GM21515 (cell line): Measurements from ENCODE around the gene PIMREG.
"Not testable (repeated sequence)": the region's sequence is repeated elsewhere in the genome, so short reads cannot be mapped to it uniquely, and the experiment has no call there.

Experiments used
- ATAC-seq: cut with Tn5 transposase; IDR thresholded peaks from one replicate; pipeline ENCODE4 v1.9.1; 2021; ENCODE audit not compliant: unreplicated experiment

The PIMREG gene

DNA sequence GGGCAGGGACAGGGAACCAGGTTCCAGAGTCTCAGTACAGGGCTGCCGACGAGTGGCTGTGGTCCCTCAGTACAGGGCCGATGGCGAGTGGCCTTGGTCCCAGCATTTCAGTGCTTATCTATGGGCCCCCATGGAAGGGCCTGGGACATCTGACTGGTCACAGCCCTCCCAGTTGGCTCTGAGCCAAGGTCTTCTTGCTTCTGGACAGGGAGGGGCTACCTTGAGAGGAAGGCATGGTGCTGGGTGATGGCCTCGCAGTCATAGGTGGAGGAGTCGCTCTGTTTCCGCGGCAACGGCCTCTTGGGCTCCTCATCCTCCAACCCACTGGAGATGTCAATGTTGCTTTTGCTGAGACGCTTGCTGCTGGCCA, 32.5 kb downstream of the PIMREG start:
- ATAC-seq = no peak

DNA sequence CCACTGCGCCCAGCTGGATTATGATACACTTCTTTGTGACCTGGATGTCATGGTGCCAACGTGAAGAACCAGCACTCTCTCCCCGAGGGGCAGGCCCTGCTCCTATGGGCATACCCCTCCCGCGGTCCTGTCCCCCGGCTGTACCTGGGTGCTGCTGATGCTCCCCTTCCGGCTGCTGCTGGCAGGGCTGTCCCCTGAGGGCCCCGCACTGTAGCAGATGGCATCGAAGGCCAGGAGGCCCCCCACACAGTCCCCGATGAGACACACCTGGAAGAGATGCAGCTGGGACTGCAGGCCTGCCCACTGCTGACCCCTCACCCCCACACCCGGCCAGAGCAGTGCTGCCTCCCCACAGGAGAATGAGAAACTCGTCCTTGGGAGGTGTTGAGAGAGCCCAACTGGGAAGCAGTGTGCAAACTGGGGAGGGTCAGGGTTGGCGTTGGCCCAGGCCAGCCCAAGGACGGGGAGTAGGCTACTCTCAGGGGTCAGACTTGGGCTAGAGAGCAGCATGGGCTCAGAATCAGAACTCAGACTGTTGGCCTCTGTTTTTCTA, 33.7 kb downstream of the PIMREG start:
- ATAC-seq = no peak

DNA sequence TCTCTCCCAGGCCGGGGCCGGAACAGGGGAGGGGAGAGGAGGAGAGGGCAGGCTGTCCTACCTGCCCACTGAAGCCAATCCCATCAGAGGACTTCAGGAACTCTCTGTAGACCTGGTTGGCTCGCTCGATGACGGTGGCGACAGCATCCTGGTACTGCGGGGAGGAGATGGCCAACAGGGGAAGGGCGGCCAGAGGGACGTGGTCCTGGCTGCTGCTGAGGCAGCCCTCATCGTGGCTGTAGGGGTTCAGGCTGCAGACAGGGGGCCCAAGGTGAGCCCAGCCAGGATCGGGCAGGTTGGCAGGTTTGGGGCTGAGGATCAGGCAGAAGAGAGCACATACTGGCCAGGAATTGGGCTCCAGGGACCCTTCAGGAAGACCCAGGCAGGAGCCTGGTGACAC, 34.2 kb downstream of the PIMREG start:
- ATAC-seq = no peak

GRCh38 chr17:6479622-6480302, 35.5 kb downstream of the PIMREG start:
- ATAC-seq = no peak

- no peak for ATAC-seq
Observed at GRCh38 chr17:6480303-6480675, 36.0 kb downstream of the PIMREG start.

- no peak for ATAC-seq
Observed at GRCh38 chr17:6482105-6482455, 37.8 kb downstream of the PIMREG start.

DNA sequence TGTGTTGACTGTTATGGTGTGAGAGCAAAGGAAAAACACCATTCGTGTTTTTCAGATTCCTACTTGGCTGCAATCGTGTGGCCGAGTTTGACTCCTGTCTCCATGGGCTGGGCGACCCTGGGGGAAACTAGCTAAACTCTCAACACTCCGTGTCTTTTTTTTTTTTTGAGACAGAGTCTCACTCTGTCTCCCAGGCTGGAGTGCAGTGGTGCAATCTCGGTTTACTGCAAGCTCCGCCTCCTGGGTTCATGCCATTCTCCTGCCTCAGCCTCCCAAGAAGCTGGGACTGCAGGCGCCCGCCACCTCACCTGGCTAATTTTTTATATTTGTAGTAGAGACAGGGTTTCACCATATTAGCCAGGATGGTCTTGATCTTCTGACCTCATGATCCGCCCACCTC, 38.5 kb downstream of the PIMREG start:
- ATAC-seq = not testable (repeated sequence)

DNA sequence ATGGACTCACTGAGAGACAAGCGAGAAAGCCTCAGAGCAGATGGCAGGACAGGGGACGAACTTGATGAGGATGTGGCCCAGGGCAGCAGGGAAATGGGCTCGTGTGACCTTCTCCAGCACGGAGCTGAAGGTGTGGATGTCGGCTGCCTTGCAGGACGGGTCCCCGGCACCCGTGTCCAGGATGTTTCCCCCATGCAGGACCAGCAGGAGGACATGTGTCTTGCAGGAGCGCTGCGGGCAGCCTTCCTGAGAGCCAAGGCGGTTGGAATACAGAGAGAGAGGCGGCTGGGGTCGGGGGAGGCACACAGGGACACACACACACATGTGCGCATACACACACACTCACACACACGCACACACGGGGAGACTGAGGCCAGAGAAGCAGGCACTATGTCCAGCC, 39.3 kb downstream of the PIMREG start:
- no peak for ATAC-seq

DNA sequence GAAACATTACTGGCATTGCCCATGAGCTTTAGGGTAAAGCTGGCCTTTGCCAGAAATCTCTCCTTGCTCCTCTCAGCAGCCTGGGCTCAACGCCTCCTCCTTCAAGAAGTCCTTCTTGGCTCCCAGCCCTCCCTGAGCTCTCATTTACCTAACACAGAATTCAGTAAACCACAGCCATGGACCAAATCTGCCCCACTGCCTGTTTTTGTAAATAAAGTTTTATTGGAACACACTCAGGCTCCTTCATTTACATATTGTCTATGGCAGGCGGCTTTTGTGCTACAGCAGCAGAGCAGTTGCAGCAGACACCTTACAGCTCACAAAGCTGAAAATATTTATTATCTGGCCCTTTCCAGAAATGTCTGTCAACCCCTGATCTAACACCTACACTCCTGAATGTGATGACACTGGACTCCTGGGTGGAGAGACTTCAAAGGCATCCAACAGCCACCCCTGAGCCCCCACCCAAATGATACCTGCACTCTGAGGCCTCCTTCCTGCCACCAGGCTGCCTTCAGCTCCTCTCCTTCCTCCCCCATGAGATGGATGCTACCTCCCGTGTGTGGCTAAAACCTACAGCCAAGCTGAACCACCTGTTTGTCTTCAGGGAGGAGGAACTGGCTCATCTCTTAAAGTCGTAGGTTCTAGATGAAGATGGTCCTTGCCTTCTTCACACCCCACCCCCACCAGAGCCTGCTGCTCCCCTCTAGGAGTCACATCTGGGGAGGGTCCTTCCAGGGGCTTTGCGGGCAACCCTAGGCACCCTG, 41.6 kb downstream of the PIMREG start:
- ATAC-seq = no peak

DNA sequence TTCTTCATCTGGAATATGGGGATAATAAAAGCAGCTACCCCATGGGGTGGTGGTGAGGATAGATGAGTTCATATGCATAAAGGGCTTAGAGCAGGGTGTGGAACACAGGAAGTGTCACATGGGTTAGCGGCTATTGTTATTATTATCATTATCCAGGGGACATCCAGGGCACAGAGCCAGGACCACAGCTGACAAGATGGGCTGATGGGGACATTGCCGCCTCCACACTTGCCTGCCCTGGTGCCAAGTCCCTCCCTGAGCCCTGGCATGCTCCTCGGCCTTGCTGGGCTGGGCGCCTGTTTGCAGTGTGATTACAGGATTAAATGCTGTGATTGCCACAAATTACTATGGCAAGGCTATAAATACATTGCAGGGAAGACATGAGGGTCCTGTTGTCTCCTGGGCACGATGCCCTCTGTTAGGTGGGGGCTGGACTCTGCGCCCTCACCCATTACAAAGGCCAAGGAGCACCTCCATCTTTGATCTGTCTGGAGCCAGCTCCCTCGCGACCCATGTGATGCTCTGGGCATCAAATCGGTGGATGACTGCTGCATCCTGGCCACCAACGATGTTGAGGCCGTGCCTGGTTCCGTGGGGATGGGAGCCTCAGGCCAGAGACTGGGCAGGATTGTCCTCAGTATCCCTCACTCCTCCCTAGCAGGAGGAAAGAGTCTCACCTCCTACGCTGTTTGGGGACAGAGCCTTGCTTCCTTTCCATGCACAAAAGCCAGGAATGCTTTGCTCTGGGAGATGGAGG, 43.2 kb downstream of the PIMREG start:
- no peak for ATAC-seq

DNA sequence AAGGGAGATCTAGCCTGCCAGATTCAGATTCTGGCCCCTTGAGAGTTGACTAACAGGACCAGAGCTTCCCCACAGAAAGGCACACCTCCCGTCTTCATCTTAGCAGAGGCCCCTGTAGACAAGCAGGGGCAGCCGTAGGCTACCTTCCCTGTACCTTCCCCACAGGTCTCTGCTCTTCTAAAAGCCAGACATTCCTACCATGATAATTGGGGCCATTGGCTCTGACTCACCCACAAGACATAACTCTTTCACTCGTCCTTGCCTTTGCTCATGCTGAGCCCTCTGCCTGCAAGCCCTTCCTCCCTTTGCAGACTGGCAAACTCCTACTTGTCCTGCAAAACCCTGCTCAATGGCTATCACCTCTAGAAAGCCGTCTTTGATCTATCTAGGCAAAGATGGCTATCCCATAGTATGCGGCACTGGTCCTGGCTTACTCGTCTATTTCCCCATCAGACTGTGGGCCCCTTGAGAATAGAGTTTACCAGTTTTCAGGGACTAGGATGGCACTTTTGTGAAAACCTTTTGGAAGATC, 43.8 kb downstream of the PIMREG start:
- no peak for ATAC-seq

- ATAC-seq = no peak
Observed at GRCh38 chr17:6489016-6489550, 44.8 kb downstream of the PIMREG start.

- ATAC-seq = no peak
Observed at GRCh38 chr17:6491071-6491700, 46.9 kb downstream of the PIMREG start.

- ATAC-seq = no peak
Observed at GRCh38 chr17:6492892-6493674, 48.8 kb downstream of the PIMREG start.

DNA sequence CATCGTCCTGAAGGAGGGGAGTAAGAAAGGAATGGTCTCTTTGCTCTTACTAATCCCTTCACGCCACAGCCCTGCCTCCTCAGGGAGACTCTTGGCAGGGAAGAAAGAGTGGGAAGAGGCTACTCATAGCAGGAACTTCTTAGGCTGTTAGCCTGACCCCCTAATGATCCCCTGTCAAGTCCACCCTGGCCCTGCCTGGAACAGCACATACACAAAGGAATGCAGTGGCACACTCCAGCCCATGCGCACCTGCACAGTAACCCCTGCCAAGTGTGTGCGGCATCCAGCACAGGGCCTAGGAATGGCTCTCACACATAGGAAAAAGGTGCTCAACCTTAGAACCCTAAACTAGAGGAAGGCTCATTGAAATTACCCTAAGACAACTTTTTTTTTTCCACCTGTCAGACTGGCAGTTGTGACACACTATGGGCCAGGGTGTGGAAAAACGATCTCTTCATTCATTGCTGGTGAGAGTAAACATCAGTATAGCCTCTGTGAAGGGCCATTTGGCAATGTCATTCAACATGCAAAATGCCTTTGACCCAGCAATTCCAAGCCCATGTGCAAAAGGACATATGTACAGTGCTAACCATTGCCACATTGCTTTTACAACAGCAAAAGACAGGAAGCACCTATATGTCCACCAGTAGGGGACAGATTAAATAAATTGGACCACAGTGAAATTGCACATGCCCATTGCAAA, 50.1 kb downstream of the PIMREG start:
- no peak for ATAC-seq

GRCh38 chr17:6495450-6496115, 51.3 kb downstream of the PIMREG start:
- no peak for ATAC-seq

GRCh38 chr17:6496116-6496481, 51.8 kb downstream of the PIMREG start:
- ATAC-seq = no peak

GRCh38 chr17:6496640-6497441, 52.6 kb downstream of the PIMREG start:
- ATAC-seq = no peak
